ENCODE measurements around the gene KIAA1328. TPM values are rescaled to one million over a fixed set of nuclear protein-coding genes. Genes with fewer than 3 reads are reported as not detected.

The KIAA1328 gene
- total and polyA plus RNA-seq, 8 donors: 1.9 to 21.7 (median 10.7) TPM

GRCh38 chr18:37188016-37188791 is 359.3 kb downstream of the KIAA1328 start:
- Histone ChIP-seq H3K4me1 (no peaks in the 10 kb centered on the region), H3K9me3 (no peaks in the 10 kb centered on the region), H3K27ac (no peak overlapping the region), H3K36me3 (no peaks in the 10 kb centered on the region), H3K4me3 (no peak overlapping the region), H3K27me3 (no peaks in the 10 kb centered on the region)
- intact Hi-C loops (cut with DNase I; ENCODE audit: low total_unique reads): no loop called here
- no peak for TF ChIP-seq POLR2A (IDR thresholded peaks at IDR 0.05)
- 94 to 99% (median 96%) methylated on average over 4 of the region's 4 CpGs for WGBS, 5 donors
- no peak for DNase-seq

- intact Hi-C loops (cut with DNase I; ENCODE audit: low total_unique reads): no loop called here
- no peak for DNase-seq
- H3K4me3 ChIP-seq: no peak overlapping the region
- peaks cover 0 to 22% (median 11%) of the 10 kb centered on the region in 4 donors for H3K9me3 ChIP-seq
- peaks cover 0 to 6% (median 0%) of the 10 kb centered on the region in 4 donors for H3K36me3 ChIP-seq
- no peaks in the 10 kb centered on the region for H3K4me1 ChIP-seq
- TF ChIP-seq CTCF (IDR thresholded peaks at IDR 0.05) (no peak), EP300 (IDR thresholded peaks at IDR 0.05) (no peak), POLR2A (IDR thresholded peaks at IDR 0.05) (no peak), POLR2AphosphoS5 (IDR thresholded peaks at IDR 0.05) (no peak)
- no peak overlapping the region for H3K27ac ChIP-seq
- 94 to 98% (median 94%) methylated on average over 2 of the region's 2 CpGs for whole genome bisulfite sequencing, 5 donors
- no peaks in the 10 kb centered on the region for H3K27me3 ChIP-seq
Measured at GRCh38 chr18:37199741-37200140, 370.8 kb downstream of the KIAA1328 start.

GRCh38 chr18:37207343-37207742 is 378.4 kb downstream of the KIAA1328 start:
- WGBS, 5 donors: 67 to 84% (median 77%) methylated on average over 1 of the region's 1 CpG
- Histone ChIP-seq H3K27ac (no peak overlapping the region), H3K36me3 (no peaks in the 10 kb centered on the region), H3K4me3 (no peak overlapping the region), H3K4me1 (no peaks in the 10 kb centered on the region), H3K27me3 (no peaks in the 10 kb centered on the region), H3K9me3 (peaks cover 0 to 14% (median 11%) of the 10 kb centered on the region in 4 donors)
- TF ChIP-seq POLR2A (IDR thresholded peaks at IDR 0.05) (no peak), CTCF (IDR thresholded peaks at IDR 0.05) (no peak), EP300 (IDR thresholded peaks at IDR 0.05) (no peak), POLR2AphosphoS5 (IDR thresholded peaks at IDR 0.05) (no peak)
- DNase-seq: no peak
- intact Hi-C loops (cut with DNase I; ENCODE audit: low total_unique reads): no loop called here

- TF ChIP-seq POLR2A (IDR thresholded peaks at IDR 0.05) (no peak), POLR2AphosphoS5 (IDR thresholded peaks at IDR 0.05) (no peak), EP300 (IDR thresholded peaks at IDR 0.05) (no peak), CTCF (IDR thresholded peaks at IDR 0.05) (no peak)
- Histone ChIP-seq H3K4me1 (no peaks in the 10 kb centered on the region), H3K4me3 (no peak overlapping the region), H3K27ac (no peak overlapping the region), H3K27me3 (no peaks in the 10 kb centered on the region), H3K36me3 (no peaks in the 10 kb centered on the region), H3K9me3 (peaks cover 0 to 13% (median 0%) of the 10 kb centered on the region in 4 donors)
- no peak for DNase-seq
- WGBS, 5 donors: 27 to 53% (median 45%) methylated on average over 1 of the region's 1 CpG
- intact Hi-C loops (cut with DNase I; ENCODE audit: low total_unique reads): no loop called here
Measured at GRCh38 chr18:37210781-37211180, 381.9 kb downstream of the KIAA1328 start.

GRCh38 chr18:37218022-37218590 is 389.2 kb downstream of the KIAA1328 start:
- DNase-seq: no peak
- Histone ChIP-seq H3K36me3 (peaks cover 0 to 17% (median 2%) of the 10 kb centered on the region in 4 donors), H3K4me3 (no peak overlapping the region), H3K27me3 (no peaks in the 10 kb centered on the region), H3K27ac (no peak overlapping the region), H3K9me3 (peaks cover 0 to 21% (median 3%) of the 10 kb centered on the region in 4 donors), H3K4me1 (no peaks in the 10 kb centered on the region)
- TF ChIP-seq CTCF (IDR thresholded peaks at IDR 0.05): no peak
- no peak for TF ChIP-seq POLR2AphosphoS5 (IDR thresholded peaks at IDR 0.05)
- TF ChIP-seq EP300 (IDR thresholded peaks at IDR 0.05): no peak
- no peak for TF ChIP-seq POLR2A (IDR thresholded peaks at IDR 0.05)
- intact Hi-C loops (cut with DNase I; ENCODE audit: low total_unique reads): no loop called here
- 39 to 71% (median 59%) methylated on average over 2 of the region's 2 CpGs for WGBS, 5 donors

Measured in stomach (tissue), 9 donors.